Activated naive CD4-positive, alpha-beta T cell treated with anti-CD3 and anti-CD28 coated beads, Interleukin-2, amount 50 U/mL, for 16 hours (primary cell): ENCODE data around the gene PEX13.

Source experiments
- DNase-seq: peaks from one replicate; pipeline ENCODE4 v3.0.0-alpha.2; 2020

PEX13 gene

DNA sequence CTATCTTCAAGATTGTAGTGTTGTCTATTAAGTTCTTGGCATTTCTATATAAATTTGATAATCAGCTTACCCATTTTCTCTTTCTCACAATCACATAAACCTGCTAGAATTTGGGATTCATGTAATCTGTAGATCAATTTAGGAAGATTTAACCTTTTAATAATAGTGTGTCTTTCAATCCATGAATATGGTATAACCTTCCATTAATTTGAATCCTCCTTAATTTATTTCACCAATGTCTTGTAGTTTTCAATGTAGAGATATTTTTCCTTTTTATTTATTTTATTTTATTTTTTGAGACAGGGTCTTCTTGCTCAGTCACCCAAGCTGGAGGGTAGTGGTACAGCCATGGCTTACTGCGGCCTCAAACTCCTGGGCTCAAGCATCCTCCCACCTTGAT lies 68.4 kb downstream of the PEX13 start:
- DNase-seq: no peak

DNA sequence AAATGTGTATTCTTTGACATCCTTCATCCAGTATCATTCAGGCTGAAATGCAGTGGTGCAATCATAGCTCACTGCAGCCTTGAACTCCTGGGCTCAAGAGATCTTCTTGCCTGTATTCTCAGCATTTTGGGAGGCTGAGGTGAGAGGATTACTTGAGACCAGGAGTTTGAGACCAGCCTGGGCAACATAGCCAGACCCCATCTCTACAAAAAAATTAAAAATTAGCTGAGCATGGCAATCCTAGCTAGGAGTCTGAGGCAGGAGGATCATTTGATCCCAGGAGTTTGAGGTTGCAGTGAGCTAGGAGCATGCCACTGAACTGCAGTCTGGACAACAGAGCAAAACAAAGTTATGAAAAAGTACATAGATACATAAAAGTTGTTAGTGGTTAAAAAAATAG lies 72.3 kb downstream of the PEX13 start:
- no peak for DNase-seq

DNA sequence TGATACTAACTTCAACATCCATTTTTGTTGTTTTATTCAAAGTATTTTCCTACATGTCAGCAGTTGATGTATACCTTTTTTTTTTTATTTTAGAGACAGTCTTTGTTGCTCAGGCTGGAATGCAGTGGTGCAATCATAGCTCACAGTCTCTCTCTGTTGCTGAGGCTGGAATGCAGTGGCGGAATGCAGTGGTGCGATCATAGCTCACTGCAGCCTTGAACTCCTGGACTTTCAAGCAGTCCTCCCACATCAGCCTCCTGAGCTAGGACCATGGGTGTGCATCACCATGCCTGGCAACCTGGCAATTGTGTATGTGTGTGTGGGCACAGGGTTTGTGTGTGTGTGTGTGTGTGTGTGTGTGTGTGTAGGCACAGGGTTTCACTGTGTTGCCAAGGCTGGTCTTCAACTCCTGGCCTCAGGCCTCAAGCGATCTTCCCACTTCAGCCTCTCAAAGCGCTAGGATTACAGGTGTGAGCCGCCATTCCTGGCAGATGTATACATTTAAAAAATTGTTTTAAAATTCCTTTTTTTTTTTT lies 72.9 kb downstream of the PEX13 start:
- no peak for DNase-seq

DNA sequence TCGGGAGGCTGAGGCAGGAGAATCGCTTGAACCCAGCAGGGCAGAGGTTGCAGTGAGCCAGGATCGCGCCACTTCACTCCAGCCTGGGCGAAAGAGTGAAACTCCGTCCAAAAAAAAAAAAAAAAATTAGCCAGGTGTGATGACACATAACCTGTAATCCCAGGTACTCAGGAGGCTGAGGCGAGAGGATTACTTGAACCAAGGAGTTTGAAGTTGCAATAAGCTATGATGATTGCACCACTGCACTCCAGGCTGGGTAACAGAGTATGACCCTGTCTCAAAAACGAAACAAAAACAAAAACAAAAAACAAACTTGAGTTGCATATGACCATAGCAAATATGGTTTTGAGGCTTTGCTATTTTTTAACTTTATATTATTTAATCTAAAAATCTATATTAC lies 74.0 kb downstream of the PEX13 start:
- no peak for DNase-seq

DNA sequence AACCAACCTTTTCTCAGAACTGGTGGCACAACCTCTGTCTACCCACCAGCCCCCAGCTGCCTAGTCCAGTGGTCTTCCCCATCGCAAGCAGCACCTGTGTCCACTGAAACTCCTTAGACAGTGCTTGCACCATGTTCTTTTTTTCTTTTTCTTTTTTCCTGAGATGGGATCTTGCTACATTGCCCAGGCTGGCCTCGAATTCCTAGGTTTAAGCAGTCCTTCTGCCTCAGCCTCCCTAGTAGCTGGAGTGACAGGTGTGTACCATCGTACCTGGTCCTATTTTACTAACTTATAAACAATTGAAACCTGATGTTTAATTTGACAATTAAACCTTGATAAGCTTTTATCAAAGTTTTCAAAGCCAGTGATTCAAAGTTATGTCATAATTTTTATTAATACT lies 78.9 kb downstream of the PEX13 start:
- no peak for DNase-seq

DNA sequence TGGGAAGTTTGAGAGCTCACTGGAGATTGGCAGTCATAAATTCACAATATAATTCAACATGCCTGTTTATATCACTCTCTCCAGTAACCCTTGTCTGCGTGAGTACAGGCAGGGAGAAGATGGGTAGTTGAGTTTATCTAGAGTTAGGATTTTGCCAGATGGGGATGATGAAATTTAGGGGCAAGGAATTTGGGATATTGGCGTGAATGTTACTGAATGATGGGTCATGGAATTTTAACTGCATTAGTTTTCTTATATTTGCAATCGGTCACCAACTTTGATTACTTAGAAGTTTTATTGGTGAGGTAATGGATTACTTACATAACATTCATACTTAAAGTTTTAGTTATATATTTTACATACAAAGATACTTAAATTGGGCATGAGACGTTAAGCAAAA lies 83.3 kb downstream of the PEX13 start:
- DNase-seq: no peak
